GM19351 (cell line): ENCODE results near the gene EIF4B.

Experiments used
- ATAC-seq: cut with Tn5 transposase; IDR thresholded peaks from one replicate; pipeline ENCODE4 v1.9.1; 2021; ENCODE audit warnings: mild to moderate bottlenecking, moderate library complexity; ENCODE audit not compliant: unreplicated experiment

EIF4B gene

GRCh38 chr12:53067993-53068770 lies 61.9 kb downstream of the EIF4B start:
- no peak for ATAC-seq

- ATAC-seq: no peak
Observed at GRCh38 chr12:53068811-53069585, 62.7 kb downstream of the EIF4B start.

DNA sequence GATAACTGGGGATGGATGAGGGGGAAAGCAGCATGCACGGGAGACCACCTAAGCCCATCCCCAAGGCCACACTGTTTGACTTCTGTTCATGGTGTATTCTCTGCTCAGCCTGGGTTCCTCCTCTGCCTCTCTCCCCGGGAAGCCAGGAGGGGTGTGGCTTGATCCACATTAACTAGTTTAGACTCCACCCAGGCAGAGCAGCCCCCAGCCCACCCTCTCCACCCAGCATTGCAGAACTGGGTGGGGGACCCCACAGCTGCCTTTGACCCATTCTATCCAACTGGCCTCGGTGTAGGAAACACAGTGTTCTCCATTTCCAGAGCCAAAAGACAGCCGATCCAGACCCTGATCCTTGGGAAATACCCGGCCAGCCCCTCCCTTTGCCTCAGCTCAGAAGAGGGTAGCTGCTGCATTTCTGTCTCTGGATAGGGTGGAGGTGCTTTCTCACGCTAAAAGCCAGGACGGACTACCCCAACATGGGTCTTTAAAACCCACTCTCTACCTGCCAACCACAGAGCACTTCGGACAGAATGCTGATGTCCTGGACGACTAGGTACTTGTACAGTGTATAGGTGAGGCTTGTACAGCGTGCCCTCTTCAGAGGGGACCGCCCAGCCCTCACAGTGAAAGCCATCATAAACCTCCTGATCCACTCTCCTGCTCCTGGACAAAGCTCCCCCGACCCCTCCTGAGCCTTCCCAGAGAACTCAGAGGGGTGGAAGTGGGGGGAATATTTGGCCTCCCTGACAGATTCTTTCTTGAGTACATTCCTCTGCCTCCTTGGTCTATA lies 63.6 kb downstream of the EIF4B start:
- ATAC-seq: no peak

GRCh38 chr12:53070877-53071492 lies 64.7 kb downstream of the EIF4B start:
- ATAC-seq: no peak

- no peak for ATAC-seq
Observed at GRCh38 chr12:53071591-53072551, 65.6 kb downstream of the EIF4B start.

DNA sequence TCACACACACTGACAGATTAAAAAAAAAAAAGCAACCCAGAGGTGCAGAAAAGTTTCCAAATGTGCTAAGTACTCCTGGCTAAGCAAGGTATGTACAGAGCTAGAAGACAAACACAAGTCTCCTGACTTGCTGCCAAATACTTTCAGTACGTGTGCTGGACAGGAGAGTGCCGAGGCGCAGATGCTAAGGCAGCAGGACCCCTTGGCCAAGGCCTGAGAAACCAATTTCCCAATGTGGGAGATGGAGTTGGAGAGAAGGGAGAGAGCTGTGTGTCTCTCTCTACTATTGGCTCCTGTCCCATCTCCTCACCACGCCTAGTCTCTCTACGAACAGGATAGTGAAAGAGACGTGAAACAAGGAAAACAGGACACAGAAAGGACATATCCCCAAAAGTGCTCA lies 67.6 kb downstream of the EIF4B start:
- ATAC-seq: no peak

DNA sequence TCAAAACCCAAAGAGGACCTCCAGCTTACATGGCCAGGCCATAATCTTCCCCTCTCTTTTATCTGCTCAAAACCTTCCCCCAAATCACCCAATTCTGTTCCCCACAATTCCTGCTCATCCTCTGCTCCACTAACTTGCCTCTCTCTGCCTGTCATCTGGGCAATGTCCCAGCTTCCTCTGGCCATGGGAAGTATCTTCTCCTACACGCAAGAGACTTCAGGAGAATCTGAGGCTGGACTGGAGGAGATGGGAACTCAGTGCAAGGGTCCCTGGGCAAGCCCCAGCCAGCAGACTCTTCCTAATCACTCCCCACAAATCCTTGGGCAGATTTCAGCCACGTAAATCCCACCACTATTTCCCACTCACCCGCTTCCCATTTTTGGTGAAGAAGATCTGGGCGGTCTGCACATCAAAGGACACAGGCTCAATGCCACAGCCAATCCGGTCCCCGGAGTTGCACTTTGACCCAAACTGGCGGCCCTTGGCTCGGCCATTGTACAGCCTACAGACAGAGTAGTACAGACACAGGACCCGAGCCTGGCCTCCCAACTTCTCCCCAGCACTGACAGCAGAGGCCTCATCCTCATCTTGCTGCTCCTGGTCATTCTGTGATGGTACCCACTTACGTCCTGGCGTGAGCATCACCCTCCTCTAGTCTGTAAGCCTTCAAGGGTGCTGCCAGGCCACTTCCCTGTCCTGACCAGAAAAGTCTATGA lies 68.2 kb downstream of the EIF4B start:
- no peak for ATAC-seq

GRCh38 chr12:53074999-53075370 lies 68.7 kb downstream of the EIF4B start:
- ATAC-seq: no peak

GRCh38 chr12:53076461-53076860 lies 70.2 kb downstream of the EIF4B start:
- ATAC-seq: no peak

DNA sequence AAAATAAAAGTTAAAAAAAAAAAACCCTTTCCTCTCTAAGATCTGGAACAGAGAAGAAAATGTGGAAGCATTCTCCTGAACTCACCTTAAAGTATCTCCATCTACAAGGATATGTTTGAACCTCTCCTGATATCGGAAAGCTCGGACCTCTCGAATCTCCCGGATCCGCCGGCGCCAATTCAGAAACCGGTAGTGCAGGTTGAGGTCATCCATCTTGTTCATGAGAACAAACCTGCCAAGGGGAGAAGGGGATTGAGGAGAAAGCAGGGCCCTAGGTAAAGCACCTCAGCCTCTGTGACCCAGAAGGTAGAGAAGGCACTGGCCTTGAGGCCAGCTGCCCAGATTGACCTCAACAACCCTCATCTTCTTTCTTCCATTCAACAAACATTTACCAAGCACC lies 70.8 kb downstream of the EIF4B start:
- ATAC-seq: no peak

GRCh38 chr12:53078425-53079225 lies 72.4 kb downstream of the EIF4B start:
- peak; percentile 7 for ATAC-seq

- peak; percentile 98 for ATAC-seq
Observed at GRCh38 chr12:53079226-53080117, 73.2 kb downstream of the EIF4B start, which contains the start of gene SPRYD3. SPRYD3 (minus strand) TSS chr12:53079390; CDS start chr12:53079333, 57 bp downstream.

GRCh38 chr12:53082637-53083175 lies 76.5 kb downstream of the EIF4B start:
- ATAC-seq: no peak

- no peak for ATAC-seq
Observed at GRCh38 chr12:53086361-53086760, 80.1 kb downstream of the EIF4B start.

DNA sequence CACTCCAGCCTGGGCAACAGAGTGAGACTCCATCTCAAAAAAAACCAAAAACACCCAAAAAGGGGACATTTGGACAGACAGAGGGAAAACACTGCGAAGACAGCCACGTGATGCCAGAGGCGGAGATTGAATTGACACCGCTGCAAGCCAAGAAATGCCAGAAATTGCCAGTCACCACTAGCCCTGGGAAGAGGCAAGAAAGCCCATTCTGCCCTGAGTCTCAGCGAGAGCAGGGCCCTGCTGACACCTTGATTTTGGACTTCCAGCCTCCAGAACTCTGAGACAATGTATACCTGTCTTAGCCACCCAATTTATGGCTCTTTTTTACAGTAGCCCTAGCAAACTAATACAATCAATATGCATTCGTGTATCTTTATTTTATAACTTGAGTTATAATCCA lies 83.8 kb downstream of the EIF4B start:
- ATAC-seq: no peak

DNA sequence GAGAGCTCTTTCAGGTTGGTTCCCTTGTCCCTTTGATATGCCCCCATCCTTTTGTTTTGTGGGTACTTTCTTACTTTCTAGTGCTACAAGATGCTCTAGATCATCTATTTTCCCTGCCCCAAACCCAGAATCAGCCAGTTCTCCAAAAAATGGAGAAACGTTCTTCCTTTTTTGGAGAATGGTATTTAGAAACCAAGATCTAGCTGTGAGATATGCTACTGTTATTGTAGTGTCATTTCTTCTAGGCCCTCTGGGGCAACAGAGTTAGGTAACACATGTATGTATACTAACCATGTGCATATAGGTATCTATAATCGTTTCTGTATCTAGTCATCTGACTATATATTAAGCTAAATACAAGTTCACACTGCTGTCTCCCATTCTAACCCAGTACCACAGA lies 84.3 kb downstream of the EIF4B start:
- no peak for ATAC-seq

DNA sequence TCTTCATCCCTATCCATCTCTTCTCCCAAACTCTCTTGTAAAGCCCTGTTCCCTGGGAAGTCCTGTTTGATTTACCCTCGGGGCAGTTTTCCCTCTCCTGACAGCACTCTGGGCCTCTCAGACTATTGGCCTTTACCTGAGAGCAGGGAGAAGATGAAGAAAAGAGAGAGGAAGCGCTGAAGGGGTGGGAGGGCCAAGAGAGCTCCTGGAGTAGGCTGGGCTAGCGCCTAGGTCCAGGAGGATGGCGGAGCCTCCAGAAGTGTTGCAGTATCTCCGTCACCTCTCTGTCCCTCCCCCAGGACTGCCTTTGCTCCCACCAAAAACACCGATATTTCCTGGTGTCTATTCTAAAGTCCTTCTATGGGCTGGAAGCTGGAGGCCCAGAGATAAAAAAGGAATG lies 85.5 kb downstream of the EIF4B start:
- no peak for ATAC-seq
